Activated T-cell treated with anti-CD3 and anti-CD28 coated beads for 4 hours (primary cell): ENCODE data around the gene SLC30A3.
"Not testable (repeated sequence)": the region's sequence is repeated elsewhere in the genome, so short reads cannot be mapped to it uniquely, and the experiment has no call there.

Experiments
- DNase-seq: peaks from one replicate; pipeline ENCODE4 v3.0.0-alpha.2; 2020

Gene SLC30A3

DNA sequence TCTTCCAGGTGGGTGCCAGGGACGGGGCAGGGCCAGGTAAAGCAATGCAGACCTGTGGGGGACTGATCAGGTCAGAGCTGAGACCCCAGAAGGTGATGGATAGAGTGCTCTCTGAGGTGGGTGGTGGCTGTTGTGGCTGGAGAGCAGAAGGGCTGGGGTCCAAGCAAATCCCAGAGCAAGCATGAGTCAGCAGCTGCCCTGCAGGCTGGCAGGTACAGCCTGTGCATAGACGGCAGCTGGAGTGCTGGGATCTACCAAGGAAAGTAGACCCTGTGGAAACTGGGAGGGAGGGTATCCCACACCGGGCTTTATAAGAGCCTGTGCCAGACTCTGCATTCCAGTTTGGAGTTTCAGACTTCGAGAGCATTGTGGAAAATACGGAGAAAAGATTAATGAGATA lies 20.0 kb upstream of the SLC30A3 start:
- DNase-seq, result no peak

DNA sequence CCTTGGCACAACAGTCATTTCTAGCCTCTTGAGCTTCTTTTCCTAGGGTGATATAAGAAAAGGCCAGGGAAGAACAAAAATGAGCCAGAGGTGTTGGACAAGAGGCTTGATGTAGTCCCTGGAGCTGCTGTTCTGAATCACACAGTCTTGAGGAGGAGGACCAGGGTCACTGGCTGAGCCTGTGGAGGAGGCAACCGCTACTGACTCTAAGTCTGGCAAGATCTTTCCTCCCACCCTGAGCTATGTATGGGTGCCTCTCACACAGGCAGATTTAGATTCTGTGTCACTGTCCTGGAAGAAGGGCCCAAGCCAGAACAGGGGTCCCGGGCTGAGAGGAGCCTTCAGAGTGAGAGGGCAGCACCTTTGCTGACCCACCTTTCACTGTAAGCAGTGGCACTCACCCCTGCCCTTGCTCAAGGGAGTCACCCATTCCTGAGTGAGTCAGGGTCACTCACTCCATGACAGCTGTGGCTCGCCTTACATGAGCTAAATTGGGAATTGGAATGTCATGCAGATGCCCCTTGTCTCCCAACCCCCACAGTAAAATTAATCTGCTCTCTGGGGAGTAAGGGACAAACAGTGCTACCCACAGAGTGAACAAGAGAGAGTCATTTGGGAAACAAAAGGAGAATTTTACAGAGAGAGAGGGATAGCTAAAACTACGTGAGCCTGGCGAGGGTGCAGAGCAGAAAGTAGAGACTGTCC lies 19.2 kb upstream of the SLC30A3 start, which contains the start of gene TRIM54:
TSS of gene TRIM54 (plus strand) at position 575 of the 705 bp plus-strand sequence. CDS start 303 bp downstream, outside the sequence.
- no peak for DNase-seq

DNA sequence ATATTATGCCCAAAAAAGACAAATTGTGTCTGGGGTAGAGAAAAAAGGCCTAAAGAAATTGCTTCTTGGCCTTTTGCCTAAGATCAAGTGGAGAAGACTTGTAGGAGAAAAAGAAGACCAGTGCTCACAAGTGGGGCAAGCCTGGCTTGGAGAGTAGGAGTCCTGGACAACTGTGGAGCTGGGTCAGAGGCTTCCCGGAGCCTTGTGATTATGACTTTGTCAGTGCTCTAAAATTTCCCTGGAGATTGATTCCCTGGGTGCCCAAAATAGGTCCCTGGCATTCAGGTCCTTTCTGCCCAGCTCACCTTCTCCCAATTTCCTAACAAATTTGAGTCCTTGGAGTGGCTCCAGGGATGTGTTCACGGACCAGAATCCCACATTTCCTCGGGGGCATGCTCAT lies 18.6 kb upstream of the SLC30A3 start:
- DNase-seq, result no peak

DNA sequence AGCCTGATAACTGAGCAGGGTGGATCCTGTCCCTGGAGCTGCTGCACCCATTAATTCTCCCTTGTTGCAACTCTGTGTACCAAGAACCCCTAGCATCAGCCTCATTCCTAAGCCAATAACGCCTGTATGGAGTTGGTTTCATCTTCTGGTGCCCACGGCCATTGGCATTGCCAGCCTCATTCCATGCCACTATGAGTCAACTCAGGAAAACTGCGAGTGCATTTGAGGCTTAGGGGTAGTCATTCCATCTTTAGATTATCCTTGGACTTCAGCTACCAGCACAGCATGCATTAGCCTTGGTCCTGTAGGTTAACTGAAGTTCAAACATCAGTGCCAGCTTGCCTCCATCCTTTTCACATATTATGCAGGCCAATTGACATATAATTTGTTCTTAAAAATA lies 18.0 kb upstream of the SLC30A3 start:
- DNase-seq, result no peak

DNA sequence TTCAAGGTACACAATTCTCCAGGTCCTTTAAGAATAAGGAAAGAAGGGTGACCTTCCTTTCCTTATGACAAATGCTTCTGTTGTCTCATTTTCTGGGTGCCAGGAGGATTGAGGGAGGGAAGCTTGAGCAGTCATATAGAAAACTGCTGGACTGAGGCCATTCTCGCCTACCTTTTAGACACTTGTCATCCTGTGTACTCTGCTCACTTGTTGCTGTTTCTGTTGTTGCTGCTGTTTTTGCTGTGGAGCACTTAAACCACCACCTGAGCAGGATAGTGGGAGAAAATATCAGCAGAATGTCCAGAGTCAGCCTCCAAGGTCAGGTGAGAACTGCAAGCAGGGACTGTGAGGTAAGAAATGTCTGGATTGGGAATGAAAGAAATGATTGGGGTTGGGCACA lies 15.2 kb upstream of the SLC30A3 start:
- DNase-seq, result no peak

DNA sequence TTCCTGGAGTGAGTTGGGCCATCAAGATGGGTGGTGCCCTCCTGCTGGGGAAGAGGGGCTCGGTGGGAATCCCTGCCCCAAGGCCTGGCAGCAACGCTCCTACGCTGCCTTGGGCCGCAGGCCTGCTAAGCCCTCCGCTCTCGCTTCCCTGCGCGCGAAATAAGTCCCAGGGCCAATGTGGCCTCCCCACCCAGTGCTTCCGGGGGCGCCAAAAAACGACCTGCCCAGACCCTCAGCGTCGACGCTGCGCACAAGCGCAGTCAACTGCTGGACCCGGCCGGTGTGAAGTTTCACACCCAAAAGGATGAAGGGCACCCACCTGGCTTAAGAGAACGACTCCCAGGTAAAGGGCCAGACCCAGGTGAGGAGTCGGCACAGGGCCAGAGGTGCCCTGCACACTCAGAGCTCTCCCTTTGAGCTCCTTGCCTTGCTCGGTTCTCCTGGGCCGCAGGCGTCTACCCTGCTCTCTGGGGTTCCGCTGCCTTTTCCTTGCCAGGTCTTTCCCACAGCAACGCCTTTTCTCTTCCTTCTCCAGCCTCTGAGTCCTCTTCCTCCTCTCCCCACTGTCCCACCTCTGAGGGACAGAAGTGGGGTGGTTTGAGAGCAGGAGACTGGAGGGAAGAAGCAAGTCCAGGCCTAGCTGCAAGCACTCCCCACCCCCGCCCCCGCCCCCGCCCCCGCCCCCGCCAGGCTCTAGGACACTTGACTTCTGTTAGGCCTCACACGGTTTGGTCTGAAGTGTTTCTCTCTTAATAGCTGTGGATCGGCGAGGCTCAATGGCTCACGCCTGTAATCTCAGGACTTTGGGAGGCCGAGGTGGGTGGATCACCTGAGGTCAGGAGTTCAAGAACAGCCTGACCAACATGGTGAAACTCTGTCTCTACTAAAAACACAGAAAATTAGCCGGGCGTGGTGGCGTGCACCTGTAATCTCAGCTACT lies 12.6 kb upstream of the SLC30A3 start, which contains the start of gene DNAJC5G:
TSS of gene DNAJC5G (plus strand) at position 223 of the 940 bp plus-strand sequence. CDS start 1,296 bp downstream, outside the sequence.
- no peak for DNase-seq

DNA sequence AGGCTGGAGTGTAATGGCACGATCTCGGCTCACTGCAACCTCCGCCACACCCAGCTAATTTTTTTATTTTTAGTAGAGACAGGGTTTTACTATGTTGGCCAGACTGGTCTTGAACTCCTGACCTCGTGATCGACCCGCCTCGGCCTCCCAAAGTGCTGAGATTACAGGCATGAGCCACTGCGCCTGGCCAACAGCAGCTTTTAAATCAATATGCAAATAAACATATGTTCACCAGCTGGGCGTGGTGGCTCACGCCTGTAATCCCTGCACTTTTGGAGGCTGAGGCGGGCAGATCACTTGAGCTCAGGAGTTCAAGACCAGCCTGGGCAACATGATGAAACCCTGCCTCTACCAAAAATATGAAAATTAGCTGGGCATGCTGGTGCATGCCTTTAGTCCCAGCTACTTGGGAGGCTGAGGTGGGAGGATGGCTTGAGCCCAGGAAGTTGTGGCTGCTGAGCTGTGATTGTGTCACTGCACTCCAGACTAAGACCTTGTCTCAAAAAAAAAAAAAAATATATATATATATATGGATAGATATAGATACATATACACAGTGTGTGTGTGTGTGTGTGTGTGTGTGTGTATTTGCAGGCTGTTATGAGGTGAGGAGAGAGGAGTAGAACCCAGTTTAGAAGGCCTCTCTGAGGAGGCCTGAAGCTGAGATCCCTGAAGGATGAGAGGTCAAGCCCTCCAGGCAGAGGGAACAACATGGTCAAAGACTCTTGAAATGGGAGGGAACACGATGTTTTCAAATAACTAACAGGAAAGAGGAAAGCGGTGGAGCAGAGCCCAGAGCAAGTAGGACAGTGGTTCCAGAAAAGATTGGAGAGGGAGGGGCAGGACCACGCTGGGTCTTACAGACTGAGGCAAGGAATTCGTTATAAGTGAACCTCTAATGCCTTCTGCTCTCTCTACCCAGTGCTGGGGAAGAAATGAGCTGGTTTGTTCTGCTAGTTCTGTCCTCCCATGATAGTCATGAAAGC lies 10.0 kb upstream of the SLC30A3 start:
- not testable (repeated sequence) for DNase-seq

DNA sequence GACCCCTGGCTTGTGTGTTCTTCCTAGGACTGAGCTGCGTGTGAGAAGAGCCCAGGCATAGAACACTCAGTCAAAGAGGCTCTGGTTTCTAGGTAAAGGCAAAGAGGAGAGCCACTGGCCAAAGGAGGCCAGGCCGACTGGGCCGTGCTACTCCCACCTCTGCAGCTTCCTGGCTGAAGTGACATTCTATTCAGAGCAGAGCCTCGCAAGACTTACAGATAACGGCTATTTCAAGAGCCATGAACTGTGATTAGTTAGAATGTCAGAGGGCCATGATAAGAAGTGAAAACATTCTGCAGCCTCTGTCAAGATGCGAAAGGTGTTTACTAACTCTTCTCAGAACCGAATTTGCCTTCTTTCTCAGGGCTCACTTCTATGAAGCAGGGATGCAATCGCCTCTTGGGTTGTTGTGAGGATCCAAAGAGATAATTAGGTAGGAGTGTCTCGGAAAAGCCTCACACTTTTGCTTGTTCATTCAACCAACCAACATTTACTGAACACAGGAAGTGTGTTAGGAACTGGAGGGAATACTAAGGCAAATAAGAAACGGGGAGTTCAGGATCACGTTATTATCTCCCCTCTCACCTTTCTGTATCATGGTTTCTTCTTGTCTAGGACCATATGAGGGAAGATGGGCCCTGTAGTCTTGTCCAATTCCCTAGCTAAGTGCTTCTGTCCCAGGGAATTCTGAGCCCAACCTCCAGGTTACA lies 8.9 kb upstream of the SLC30A3 start:
- DNase-seq, result no peak

DNA sequence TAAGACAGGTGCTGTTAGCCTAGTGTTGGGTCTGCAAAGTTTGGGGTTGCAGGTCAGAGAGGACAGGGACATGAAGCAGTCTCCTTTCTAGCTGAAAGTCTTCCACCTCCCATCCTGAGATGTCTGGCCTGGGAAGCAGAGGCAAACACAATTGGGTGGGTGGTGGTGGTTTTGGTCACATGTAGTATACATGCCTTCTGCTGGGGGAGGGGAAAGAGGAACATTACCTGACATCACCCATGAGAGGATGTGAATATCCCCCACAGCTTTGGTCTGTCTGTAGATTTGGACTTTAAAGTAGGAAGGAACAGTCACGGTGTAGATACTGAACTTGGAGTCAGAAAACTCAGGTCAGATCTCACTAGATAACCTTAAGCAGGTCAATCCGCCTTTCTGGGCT lies 7.8 kb upstream of the SLC30A3 start:
- DNase-seq, result no peak

DNA sequence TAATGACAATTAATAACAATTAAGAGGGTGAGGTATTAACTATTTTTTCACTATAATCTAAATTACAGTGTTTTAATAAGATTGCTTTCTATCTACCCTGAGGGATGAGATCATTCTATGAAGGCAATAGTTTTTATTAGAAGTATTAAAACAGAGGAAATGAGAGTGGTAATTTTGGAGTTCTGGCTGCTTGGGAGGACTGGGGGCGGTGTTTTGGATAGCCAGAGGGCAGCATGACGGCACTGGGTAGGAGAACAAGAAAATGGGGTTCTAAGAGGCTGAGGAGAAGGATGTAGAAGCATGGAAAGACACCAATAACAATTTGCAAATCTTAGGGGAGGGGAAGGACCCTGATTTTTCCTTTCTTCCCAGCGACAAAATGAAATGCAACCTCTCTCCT lies 7.3 kb upstream of the SLC30A3 start:
- DNase-seq, result no peak

DNA sequence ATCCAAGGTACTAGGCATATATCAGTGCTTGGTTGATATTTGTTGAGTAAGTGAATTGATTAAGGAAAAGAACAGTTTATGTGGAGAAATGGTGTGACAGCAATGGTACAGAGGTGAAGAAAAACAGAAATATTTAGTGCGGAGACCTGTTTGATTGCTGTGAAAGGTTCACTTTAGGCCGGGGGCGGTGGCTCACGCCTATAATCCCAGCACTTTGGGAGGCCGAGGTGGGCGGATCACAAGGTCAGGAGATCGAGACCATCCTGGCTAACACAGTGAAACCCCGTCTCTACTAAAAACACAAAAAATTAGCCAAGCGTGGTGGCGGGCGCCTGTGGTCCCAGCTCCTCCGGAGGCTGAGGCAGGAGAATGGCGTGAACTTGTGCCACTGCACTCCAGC lies 5.4 kb upstream of the SLC30A3 start:
- DNase-seq, result not testable (repeated sequence)

DNA sequence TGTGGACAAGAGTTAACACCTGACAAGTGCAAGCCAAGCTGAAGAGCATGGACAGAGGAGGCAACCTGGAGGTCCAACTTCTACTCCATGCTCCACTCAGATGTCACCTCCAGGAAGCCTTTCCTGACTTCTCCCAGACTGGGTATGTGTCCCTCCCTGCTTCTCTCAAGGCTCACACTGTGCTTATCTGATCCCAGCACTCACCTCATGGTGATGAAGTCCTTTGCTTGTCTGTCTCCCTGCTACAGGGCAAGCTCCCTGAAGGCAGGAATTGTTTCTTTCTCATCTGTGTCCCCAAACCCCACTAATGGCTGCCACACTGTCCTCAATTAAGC lies 2.7 kb upstream of the SLC30A3 start:
- no peak for DNase-seq

DNA sequence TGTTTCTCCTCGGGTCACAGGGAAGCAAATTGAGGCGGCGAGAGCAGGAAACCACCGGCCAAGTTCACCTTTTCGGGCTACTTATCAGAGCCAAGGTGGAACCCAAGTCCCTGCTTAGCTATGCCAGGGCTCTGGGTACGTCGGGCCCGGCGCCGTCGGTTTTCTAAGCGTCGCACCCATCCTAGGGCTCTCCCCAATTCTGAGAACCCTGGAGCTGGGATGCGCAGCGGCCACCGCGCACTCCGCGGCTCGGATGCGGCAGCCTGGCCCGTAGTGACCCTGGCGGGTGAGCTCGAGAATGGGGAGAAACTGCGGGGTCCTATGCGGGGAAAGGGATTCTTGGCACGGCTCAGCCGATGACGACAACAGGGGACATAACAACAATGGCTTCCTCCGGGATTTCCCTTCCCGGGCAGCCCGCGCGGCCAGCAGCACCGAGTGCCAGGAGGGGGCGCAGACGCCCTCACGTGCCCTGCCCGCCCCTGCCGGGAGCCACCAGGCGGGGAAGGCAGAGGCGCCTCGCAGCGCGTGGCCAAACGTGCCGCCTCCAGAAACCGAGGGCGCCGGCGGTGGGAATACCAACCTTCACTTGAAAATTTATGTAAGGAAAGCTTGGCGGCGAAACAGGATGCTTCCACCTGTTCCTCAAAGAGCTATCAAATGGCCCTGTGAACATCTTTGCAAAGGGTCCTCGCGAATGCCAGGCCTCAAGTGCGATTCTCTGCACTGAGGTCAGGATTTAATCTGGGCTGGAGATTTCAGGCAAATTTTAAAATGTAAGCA lies 2.1 kb upstream of the SLC30A3 start:
- peak; percentile 35 for DNase-seq

DNA sequence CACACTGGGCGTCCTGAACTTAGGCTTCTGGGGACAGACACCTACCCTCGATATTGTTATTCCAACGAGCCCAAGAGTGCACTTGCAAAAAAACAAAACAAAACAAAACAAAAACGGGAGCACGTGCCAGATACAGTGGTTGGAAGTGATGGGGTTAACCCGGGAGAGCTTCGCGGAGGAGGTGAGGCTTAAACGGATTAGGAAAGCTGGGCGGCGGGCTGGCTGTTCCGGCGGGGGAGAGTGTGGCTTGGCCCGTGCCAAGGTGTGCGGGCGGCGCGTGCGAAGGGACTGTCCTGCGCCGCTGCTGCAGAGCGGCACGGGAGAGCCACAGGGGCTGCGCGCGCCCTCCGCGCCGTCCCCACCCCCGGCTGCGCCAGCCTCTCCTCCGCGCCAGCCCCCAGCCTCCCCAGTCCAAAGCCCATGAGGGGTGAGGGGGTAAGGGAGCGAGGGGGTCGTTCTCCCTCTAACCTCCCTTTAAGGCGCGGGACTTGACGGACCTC lies 1.5 kb upstream of the SLC30A3 start:
- no peak for DNase-seq

DNA sequence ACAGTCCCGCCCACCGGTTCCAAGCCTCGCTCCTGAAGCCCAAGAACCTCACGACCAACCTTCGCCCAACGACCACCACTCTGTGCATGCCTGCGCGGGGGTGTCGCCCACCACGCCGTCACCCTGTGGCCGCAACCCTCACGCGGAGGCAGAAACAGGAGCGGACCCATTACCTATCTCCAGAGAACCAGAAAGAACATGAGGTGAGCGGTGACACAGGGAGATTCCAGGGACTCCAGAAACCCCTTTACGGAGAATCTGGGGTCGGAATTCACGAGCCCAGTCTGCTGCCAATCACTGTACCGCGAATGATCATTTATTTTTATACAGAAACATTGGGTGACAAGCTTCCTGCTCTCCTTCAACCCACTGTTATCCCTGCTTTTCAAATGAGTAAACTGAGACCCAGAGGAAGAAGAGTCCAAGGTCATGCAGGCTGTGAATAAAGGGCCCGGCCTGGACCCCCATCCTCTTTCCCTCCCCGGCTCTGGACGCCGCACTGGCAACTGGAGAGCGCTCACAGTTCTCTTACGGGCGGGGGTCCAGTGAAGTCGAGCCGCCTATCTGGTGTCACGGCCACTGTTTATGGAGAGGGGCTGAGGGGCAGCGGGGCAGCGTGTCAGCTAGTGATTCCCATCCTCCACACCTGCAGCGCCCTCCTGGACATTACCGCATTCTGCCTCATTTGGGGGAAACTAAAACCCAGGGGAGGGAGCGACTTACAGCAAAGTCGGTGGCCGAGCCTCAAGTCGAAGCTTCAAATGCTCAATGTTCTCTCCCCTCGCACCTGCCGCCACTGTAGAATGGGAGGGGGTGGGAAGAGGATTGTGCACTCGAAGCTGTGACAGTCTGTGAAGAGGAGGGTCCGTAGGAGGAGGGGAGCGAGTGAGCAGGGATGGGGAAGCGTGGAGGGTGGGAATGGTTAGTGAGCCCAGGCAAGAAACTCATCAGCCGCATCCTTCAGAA lies 723 bp upstream of the SLC30A3 start:
- DNase-seq, result no peak

DNA sequence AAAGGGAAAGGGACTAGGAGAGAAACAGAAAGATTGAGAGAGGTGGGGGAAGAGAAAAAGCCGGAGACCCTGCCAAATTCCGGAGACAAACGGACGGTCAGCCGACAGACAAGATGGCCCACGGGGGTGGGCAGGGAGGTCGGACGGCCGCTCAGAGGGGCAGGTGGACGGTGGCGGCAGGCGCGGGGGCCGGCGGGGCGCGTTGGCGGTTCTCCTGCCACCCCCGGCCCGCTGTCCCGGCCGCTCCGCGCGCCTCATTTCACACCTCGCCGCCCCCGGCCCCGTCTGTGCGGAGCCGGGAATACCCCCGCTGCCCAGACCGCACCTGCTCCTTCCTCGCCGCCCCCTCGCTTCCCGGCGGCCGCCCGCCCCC lies 935 bp downstream of the SLC30A3 start:
- no peak for DNase-seq

DNA sequence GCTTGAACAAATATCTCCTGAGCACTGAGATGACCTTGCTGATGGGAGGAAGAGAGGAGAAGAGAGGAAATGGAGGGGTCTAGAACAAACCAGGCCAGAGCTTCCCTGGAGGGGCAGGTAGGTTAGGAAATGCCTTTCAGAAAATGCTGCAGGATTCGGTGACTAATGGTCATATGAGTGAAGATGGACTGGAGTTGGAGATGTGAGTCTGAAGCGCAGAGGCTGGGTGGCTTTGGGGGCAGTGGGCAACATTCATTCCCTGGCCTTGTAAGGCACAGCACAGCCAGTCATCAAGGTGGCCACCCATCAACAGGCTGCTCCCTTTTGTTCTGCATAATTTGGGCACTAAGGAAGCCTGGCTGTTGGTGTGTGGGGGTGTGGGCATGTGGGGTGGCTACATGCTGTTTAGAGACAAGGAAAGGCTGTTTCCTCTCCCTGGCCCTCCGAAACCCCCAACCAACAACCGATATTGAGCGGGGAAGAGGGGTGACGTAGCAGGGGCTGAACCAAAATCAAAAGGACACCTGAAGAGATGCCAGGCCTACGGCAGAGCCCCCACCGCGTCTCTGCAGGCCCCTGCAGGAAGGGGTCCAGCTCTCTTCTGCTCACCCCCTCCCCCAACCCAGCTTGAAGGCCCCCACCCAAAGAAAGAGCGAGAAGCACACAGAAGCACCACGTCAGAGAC lies 1.5 kb downstream of the SLC30A3 start:
- no peak for DNase-seq

DNA sequence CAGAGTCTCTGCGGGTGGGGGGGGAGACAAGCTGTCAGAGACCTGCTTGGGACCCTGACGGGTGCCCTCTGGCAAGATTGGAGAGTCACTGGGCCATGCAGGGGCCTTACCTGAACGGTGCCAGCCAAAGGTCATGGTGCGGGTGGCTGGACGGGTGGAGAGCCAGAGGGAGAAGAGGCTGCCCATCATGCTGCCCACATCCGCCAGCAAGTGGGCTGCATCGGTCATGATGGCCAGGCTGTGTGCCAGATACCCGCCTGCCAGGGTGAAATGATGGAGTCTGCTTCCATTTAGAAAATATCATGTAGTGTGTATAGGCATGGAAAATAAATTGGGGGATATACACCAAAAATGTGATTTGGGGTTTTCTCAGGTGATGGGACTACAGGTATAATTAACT lies 4.8 kb downstream of the SLC30A3 start:
- DNase-seq, result no peak

DNA sequence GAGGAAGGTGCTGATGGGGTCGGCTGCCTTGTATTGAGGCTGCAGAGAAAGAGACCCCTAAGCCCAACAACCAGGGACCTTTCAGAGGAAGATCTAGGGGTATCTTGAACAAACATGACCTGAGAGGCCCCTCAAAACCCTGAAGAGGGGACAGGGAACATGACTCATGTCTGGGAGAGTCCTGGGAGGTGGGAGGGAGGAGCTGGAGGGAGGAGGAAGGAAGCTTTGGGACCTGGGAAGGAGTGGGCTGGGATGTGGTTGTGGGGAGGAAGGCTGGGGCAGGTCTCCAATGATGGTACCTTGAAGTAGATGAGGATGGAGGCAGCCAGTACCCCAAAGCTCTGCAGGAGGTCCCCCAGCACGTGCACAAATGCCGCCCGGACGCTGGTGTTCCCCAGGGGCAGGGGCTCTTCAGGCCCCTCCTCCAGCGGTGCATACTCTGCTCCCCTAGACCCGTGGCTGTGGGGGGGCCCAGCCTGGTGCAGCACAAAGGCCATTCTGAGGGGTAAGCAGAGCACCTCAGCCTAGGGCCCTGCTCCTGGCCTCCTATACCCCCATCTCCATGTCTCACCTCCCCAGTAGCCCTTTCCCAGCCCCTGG lies 5.9 kb downstream of the SLC30A3 start:
- DNase-seq, result no peak
